ENCODE data around the gene NIN. TPM values are rescaled to one million over a fixed set of nuclear protein-coding genes. Genes with fewer than 3 reads are reported as not detected.

Gene NIN
- total and polyA plus RNA-seq, 2 donors (not counting 1 experiment from before 2014, with no cell fraction given): 22.8 to 37.5 TPM

GRCh38 chr14:50772412-50772811, 58.5 kb downstream of the NIN start:
- Histone ChIP-seq H3K79me2 (ENCODE audit: control insufficient read depth, insufficient read depth, low read length) (no peaks in the 10 kb centered on the region), H2AFZ (ENCODE audit: low read length) (no peak overlapping the region), H3K4me2 (ENCODE audit: extremely low read depth, insufficient read depth, low read length) (no peak overlapping the region), H3K4me3 (replicated peaks in 1 of 4; ENCODE audit: control extremely low read depth in 1 of 4, insufficient read depth in 1 of 4, low read depth in 3 of 4, low read length in 4 of 4) (no peak overlapping the region), H3K36me3 (ENCODE audit: control insufficient read depth, insufficient read depth, low read length) (peaks cover 4% of the 10 kb centered on the region), H3K9ac (ENCODE audit: insufficient read depth, low read length) (no peak overlapping the region), H3K4me1 (ENCODE audit: control insufficient read depth, extremely low read depth, insufficient read depth, low read length) (peaks cover 27% of the 10 kb centered on the region), H4K20me1 (ENCODE audit: control insufficient read depth, extremely low read depth, insufficient read depth, low read length) (no peaks in the 10 kb centered on the region), H3K27me3 (ENCODE audit: control insufficient read depth, insufficient read depth, low read length) (no peaks in the 10 kb centered on the region), H3K9me3 (ENCODE audit: control insufficient read depth, insufficient read depth, low read depth, low read length) (no peaks in the 10 kb centered on the region), H3K27ac (ENCODE audit: insufficient read depth, low read length) (no peak overlapping the region)
- TF ChIP-seq CTCF (conservative IDR thresholded peaks at IDR 0.05 in 1 of 2, IDR thresholded peaks at IDR 0.05 in 1 of 2; ENCODE audit: low read depth in 1 of 2, low read length in 2 of 2) (no peak), EZH2 (IDR thresholded peaks at IDR 0.05; ENCODE audit: low read length, missing control alignments) (no peak)
- peak; percentile 25 to 91 for DNase-seq (ENCODE audit: low read depth in 2 of 2)

- H3K79me2 ChIP-seq (ENCODE audit: control insufficient read depth, insufficient read depth, low read length): no peaks in the 10 kb centered on the region
- H3K9ac ChIP-seq (ENCODE audit: insufficient read depth, low read length): no peak overlapping the region
- no peak overlapping the region for H3K4me3 ChIP-seq (replicated peaks in 1 of 4; ENCODE audit: control extremely low read depth in 1 of 4, insufficient read depth in 1 of 4, low read depth in 3 of 4, low read length in 4 of 4)
- H2AFZ ChIP-seq (ENCODE audit: low read length): no peak overlapping the region
- peaks cover 4% of the 10 kb centered on the region for H3K36me3 ChIP-seq (ENCODE audit: control insufficient read depth, insufficient read depth, low read length)
- H3K27ac ChIP-seq (ENCODE audit: insufficient read depth, low read length): no peak overlapping the region
- TF ChIP-seq EZH2 (IDR thresholded peaks at IDR 0.05; ENCODE audit: low read length, missing control alignments): no peak
- no peak for TF ChIP-seq CTCF (conservative IDR thresholded peaks at IDR 0.05 in 1 of 2, IDR thresholded peaks at IDR 0.05 in 1 of 2; ENCODE audit: low read depth in 1 of 2, low read length in 2 of 2)
- no peaks in the 10 kb centered on the region for H4K20me1 ChIP-seq (ENCODE audit: control insufficient read depth, extremely low read depth, insufficient read depth, low read length)
- H3K4me1 ChIP-seq (ENCODE audit: control insufficient read depth, extremely low read depth, insufficient read depth, low read length): peaks cover 16% of the 10 kb centered on the region
- no peaks in the 10 kb centered on the region for H3K27me3 ChIP-seq (ENCODE audit: control insufficient read depth, insufficient read depth, low read length)
- no peak overlapping the region for H3K4me2 ChIP-seq (ENCODE audit: extremely low read depth, insufficient read depth, low read length)
- no peaks in the 10 kb centered on the region for H3K9me3 ChIP-seq (ENCODE audit: control insufficient read depth, insufficient read depth, low read depth, low read length)
- no peak for DNase-seq (ENCODE audit: low read depth in 2 of 2)
Observed at GRCh38 chr14:50770586-50770985, 60.4 kb downstream of the NIN start.

- H3K4me1 ChIP-seq (ENCODE audit: control insufficient read depth, extremely low read depth, insufficient read depth, low read length): peaks cover 14% of the 10 kb centered on the region
- TF ChIP-seq CTCF (conservative IDR thresholded peaks at IDR 0.05 in 1 of 2, IDR thresholded peaks at IDR 0.05 in 1 of 2; ENCODE audit: low read depth in 1 of 2, low read length in 2 of 2): no peak
- TF ChIP-seq EZH2 (IDR thresholded peaks at IDR 0.05; ENCODE audit: low read length, missing control alignments): no peak
- H3K9ac ChIP-seq (ENCODE audit: insufficient read depth, low read length): no peak overlapping the region
- no peaks in the 10 kb centered on the region for H3K27me3 ChIP-seq (ENCODE audit: control insufficient read depth, insufficient read depth, low read length)
- no peaks in the 10 kb centered on the region for H3K79me2 ChIP-seq (ENCODE audit: control insufficient read depth, insufficient read depth, low read length)
- no peak for DNase-seq (ENCODE audit: low read depth in 2 of 2)
- H3K9me3 ChIP-seq (ENCODE audit: control insufficient read depth, insufficient read depth, low read depth, low read length): no peaks in the 10 kb centered on the region
- no peak overlapping the region for H3K27ac ChIP-seq (ENCODE audit: insufficient read depth, low read length)
- no peak overlapping the region for H2AFZ ChIP-seq (ENCODE audit: low read length)
- no peaks in the 10 kb centered on the region for H4K20me1 ChIP-seq (ENCODE audit: control insufficient read depth, extremely low read depth, insufficient read depth, low read length)
- no peak overlapping the region for H3K4me3 ChIP-seq (replicated peaks in 1 of 4; ENCODE audit: control extremely low read depth in 1 of 4, insufficient read depth in 1 of 4, low read depth in 3 of 4, low read length in 4 of 4)
- H3K36me3 ChIP-seq (ENCODE audit: control insufficient read depth, insufficient read depth, low read length): peaks cover 4% of the 10 kb centered on the region
- H3K4me2 ChIP-seq (ENCODE audit: extremely low read depth, insufficient read depth, low read length): no peak overlapping the region
Observed at GRCh38 chr14:50769863-50770500, 61.0 kb downstream of the NIN start.
